ENCODE measurements around the gene PTCHD1.

Gene PTCHD1

DNA sequence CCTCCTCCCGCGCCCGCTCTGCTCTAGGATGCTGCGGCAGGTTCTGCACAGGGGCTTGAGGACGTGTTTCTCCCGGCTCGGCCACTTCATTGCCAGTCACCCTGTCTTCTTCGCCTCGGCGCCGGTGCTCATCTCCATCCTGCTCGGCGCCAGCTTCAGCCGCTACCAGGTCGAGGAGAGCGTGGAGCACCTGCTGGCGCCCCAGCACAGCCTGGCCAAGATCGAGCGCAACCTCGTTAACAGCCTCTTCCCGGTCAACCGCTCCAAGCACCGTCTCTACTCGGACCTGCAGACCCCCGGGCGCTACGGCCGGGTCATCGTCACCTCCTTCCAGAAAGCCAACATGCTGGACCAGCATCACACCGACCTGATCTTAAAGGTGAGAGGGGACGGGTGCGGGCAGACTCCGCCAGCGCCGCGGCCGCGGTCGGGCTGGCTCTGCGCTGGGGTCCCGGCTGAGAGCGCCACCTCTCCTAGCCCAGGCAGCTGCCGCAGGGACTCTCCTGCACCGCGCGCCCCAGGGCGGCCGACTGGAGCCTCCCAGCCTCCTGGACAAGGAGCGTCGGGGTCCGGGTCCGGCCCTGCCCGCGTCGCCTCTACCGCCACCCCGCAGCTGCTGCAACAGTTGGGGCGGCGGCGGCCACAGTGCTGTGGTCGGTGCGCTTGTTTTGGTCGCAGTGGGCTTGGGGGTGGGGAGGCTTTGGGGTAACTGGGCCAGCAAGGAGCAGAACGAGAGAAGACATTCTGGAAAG lies at the start of gene PTCHD1:
Gene PTCHD1 (plus strand): TSS at position 2 of the 752 bp plus-strand sequence. CDS start 27 bp downstream, at position 29.
- DNase-seq = no peak

- DNase-seq = no peak
Observed at GRCh38 chrX:23286731-23287130, 47.9 kb upstream of the PTCHD1 start.

- no peak for DNase-seq
Observed at GRCh38 chrX:23287191-23287725, 47.4 kb upstream of the PTCHD1 start.

GRCh38 chrX:23292354-23292987 lies 42.2 kb upstream of the PTCHD1 start:
- no peak for DNase-seq

GRCh38 chrX:23292988-23293651 lies 41.5 kb upstream of the PTCHD1 start:
- no peak for DNase-seq

GRCh38 chrX:23304881-23305280 lies 29.8 kb upstream of the PTCHD1 start:
- no peak for DNase-seq

GRCh38 chrX:23311731-23312130 lies 22.9 kb upstream of the PTCHD1 start:
- no peak for DNase-seq

DNA sequence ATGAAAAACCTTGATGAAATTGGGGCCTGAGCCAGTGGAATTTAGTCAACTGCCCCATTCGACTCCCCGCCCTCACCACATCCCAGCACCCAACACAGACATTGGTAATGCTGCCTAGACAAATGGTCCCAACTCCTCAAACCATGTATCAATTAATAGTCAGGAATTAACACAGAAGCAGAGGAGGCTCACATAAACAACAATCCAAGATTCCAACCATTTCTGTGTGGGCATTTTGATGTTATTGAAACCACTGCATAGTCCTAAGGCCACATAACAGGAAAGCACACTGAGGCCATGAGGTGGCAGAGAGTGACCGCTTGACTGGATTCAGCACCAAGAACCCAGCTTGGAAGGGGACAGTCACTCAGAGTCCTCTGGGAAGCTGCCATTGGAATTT lies 22.5 kb upstream of the PTCHD1 start:
- DNase-seq = no peak

- peak; percentile 63 for DNase-seq
Observed at GRCh38 chrX:23317799-23318724, 16.6 kb upstream of the PTCHD1 start.

DNA sequence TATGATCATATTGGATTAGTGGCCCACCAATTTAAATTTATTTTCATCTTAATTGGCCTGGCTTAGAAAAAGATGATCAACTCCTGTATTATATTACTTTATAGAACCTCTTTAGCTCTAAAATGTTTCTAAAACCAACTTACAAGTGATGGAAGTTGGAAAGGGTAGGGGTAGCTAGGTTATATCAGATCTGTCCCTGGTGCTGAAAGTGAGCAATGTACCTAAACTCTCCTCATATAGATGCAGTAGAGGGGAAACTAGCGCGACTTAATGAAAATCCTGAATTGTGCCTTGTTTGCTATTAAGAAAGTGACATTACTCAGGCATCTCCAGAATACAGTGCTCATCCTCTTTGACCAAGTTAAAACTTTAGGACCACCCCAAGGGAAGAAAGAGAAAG lies 7.5 kb upstream of the PTCHD1 start:
- DNase-seq = no peak

- no peak for DNase-seq
Observed at GRCh38 chrX:23331701-23332100, 2.9 kb upstream of the PTCHD1 start.

GRCh38 chrX:23332101-23332887 lies 2.4 kb upstream of the PTCHD1 start:
- no peak for DNase-seq

DNA sequence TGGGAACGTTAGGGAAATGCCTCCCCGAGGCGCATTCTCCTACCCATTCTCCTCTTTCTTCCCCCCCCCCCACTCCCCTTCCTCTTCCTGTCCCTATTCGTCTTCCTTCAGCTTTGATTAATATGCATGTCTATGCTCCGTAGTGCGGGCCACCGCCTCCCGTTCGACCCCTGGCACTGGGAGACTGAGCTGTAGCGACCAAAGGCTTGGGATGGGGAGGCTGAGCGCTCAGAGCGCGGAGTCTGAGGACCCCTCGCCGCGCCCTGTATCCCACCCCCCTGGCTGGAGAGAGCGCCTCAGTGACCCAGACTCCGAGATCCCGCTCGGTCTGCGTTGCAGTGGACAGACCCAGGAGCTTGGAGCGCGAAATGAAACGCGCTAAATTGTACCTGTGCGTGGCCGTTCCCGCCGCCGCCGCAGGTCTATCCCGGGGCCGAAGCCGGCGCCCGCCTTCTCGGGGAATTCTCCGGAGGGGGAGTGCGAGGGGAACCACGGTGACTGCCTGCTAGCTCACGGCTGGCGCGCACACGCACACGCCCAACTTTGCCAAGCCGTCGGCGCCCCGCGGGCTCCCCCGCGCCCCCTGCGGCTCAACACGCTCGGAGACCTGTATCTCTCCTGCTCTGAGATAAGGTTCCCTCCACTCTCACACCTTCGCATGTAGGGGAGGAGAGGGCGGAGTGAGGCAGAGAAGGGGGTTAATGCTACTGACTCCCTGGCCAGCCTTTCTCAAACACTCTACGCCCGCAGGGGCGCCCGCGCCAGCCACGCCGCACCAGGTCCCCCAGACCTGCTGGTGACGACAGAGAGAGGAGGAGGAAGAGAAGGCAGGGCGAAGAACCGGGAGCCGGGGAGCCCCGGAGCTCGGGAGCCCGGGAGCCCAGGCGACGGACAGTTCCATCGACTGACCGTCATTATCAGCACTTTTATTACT lies 1.5 kb upstream of the PTCHD1 start:
- DNase-seq = no peak

DNA sequence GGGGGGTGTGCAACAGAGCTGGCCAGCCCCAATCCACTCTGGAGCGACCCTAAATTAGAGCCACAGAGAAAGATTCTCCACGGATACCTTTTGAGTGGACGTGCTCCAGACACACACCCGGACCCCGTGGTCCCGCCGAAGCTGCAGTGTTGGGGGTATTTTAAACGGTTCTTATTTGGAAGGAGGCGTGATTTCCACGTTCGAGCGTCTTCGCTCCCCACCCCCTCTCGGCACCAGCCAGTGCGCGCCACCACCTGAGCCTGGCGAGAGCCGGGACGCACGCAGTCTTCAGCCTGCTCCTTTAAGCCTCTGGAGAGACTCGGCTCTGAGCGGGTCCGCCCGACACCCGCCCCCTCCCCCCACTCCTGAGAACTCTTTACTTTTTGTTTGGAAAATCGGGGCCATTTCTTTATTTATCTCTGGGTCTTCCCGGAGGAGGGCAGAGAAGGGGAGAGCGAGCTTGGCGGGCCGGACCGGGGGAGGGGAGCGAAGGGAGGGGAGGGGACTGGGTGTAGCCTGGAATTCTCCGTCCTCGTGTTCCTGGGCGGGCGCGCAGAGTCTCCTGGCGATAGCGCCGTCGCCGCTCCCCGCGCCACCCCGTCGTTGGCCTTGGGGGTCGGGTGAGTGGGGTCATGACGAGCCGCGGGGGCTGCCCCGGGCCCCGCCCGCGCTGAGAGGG lies 668 bp upstream of the PTCHD1 start:
- no peak for DNase-seq

- no peak for DNase-seq
Observed at GRCh38 chrX:23334521-23334847, 165 bp upstream of the PTCHD1 start.

DNA sequence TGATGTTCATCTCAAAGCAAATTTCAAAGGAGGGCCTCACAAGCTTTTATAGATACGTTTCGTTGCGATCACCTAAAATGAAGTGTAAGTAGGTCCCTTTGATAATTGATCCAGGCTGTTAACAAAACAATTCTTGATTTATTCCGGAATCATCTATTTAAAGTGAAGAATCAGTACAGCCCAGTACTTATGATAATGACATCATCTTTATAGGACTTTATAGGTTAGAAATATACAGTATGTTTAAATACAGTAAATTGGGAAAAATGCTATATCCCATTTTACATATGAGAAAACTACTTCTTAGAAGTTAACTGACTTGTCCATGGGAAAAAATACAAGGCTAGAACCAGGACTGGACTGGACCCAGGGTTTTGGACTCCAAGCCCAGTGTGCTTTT lies 3.7 kb downstream of the PTCHD1 start:
- no peak for DNase-seq

- DNase-seq = no peak
Observed at GRCh38 chrX:23341452-23341851, 6.8 kb downstream of the PTCHD1 start.

GRCh38 chrX:23344238-23344903 lies 9.7 kb downstream of the PTCHD1 start:
- no peak for DNase-seq

DNA sequence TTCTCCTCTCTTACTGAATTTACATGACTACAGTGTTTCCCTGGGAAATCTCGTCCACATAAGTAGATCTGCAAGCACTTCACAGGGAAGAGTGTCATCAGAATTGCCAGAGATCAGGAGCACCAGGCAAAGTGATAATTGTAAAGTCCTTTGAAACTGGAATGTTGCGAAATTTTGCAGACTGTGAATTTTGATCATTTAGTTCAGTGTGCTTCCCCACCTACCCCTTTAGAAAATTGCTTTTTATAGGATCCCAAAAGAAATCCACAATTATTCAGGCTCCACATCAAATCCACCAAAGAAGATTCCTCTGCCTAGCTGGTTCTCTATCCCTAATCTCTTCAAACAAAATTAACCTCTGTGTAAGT lies 10.2 kb downstream of the PTCHD1 start:
- no peak for DNase-seq

DNA sequence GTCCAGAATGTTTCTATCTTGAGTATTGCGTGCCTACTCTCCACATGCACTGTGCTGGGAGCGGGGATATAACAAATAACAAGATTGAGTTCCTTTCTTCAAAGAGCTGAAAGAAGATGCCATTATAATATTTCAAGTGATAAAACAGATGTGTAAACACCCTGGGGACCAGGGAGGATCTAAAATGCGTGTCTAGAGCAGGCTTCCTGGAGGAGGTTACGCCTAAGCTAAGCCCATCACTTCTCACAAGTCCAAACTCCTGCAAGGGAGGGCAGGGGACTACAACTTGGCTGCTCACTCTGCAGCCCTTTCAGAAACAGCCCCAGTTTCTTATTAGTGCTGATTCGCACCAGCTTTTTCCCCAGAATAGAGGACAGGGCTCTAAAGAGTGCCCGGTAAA lies 21.5 kb downstream of the PTCHD1 start:
- DNase-seq = no peak
